BLaER1 (cell line): ENCODE results near the gene EXOSC5.
"Not testable (repeated sequence)": the region's sequence is repeated elsewhere in the genome, so short reads cannot be mapped to it uniquely, and the experiment has no call there.

Source experiments
- H3K27ac ChIP-seq: shearing (Covaris generic); formaldehyde crosslinking; 2 replicates; pipeline ENCODE4 v1.8.1; 2022
- H3K27me3 ChIP-seq: shearing (Covaris generic); formaldehyde crosslinking; 2 replicates; pipeline ENCODE4 v1.8.1; 2022
- H3K36me3 ChIP-seq: shearing (Covaris generic); formaldehyde crosslinking; 2 replicates; pipeline ENCODE4 v1.8.1; 2022
- H3K4me1 ChIP-seq: shearing (Covaris generic); formaldehyde crosslinking; 2 replicates; pipeline ENCODE4 v1.8.1; 2022
- H3K4me2 ChIP-seq: shearing (Covaris generic); formaldehyde crosslinking; 2 replicates; pipeline ENCODE4 v1.8.1; 2022
- H3K4me3 ChIP-seq: shearing (Covaris generic); formaldehyde crosslinking; 2 replicates; pipeline ENCODE4 v1.8.1; 2022
- H3K9ac ChIP-seq: shearing (Covaris generic); formaldehyde crosslinking; 2 replicates; pipeline ENCODE4 v1.8.1; 2022
- H3K9me3 ChIP-seq: shearing (Covaris generic); formaldehyde crosslinking; 2 replicates; pipeline ENCODE4 v1.8.1; 2022
- H4K20me1 ChIP-seq: shearing (Covaris generic); formaldehyde crosslinking; 2 replicates; pipeline ENCODE4 v1.8.1; 2022
- Cebpa-rat ChIP-seq: shearing (Covaris generic); IDR thresholded peaks from 2 replicates; pipeline ENCODE4 v1.8.1; 2022

EXOSC5 gene

DNA sequence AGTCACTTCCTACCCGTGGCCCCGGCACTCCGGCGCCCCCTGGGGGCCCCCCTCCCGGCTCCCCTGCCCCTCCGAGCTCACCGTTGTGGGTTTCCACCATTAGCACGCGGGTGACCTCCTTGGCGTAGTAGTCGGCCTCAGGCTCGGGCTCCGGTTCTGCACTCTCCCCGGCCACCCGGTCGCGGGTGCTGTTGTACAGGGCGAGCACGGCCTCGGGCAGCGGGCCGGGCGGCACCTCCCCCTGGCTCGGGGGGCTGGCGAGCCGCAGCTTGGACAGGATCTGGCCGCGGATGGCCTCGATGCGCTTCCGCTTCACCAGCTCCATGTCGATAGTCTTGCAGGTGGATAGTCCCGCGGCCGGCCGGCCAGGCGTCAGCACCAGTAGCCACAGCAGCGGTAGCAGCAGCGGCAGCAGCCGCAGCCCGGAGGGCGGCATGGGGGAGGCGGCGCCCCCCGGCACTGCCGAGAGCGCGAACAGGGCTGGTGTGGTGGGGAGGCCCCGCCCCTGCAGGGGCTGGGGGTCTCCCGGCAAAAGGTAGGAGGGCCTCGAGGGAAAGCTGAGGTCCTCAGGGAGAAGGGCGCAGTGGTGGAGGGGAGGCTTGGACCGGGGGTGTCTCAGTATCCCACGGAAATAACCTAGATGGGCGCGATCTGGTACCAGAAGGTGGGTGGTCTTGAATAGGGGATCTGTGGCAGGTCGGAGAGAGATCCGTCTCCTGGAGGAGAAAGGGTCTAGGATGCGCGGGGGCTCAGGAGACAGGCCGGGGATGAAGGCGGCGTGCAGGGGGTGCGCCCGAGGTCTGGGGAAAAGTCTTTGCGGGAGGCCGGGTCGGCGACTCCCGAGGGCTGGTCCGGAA is 44.3 kb downstream of the EXOSC5 start:
- H4K20me1 ChIP-seq = peaks cover 51% of the 10 kb centered on the region
- peak overlapping the region; percentile 85 for H3K27ac ChIP-seq
- peak overlapping the region; percentile 84 for H3K9ac ChIP-seq
- peak overlapping the region; percentile 81 for H3K4me3 ChIP-seq
- peaks cover 68% of the 10 kb centered on the region for H3K4me1 ChIP-seq
- peaks cover 5% of the 10 kb centered on the region for H3K36me3 ChIP-seq
- H3K27me3 ChIP-seq = no peaks in the 10 kb centered on the region
- peak overlapping the region; percentile 98 for H3K4me2 ChIP-seq
- no peak for TF ChIP-seq Cebpa-rat
- no peaks in the 10 kb centered on the region for H3K9me3 ChIP-seq

DNA sequence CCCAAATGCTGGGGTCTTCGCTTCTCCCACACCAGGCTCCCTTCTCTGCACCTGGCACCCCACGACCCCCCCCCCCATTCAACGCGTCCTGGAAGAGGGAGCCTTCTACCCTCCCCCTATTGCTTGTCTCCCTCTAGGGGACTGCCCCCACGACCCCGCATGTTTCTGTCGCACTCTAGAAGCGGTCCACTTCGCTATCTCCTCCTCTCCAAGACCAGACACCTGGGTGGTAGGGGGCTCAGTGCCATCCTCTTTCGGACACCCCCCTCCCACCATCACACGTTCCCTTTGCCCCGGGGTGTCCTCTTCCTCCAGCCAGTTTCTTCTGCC is 44.9 kb downstream of the EXOSC5 start:
- H3K9ac ChIP-seq = peak overlapping the region; percentile 84
- H3K4me2 ChIP-seq = peak overlapping the region; percentile 98
- peak overlapping the region; percentile 81 for H3K4me3 ChIP-seq
- peaks cover 11% of the 10 kb centered on the region for H3K36me3 ChIP-seq
- H4K20me1 ChIP-seq = peaks cover 51% of the 10 kb centered on the region
- no peaks in the 10 kb centered on the region for H3K9me3 ChIP-seq
- peaks cover 67% of the 10 kb centered on the region for H3K4me1 ChIP-seq
- no peak for TF ChIP-seq Cebpa-rat
- no peaks in the 10 kb centered on the region for H3K27me3 ChIP-seq
- peak overlapping the region; percentile 85 for H3K27ac ChIP-seq

DNA sequence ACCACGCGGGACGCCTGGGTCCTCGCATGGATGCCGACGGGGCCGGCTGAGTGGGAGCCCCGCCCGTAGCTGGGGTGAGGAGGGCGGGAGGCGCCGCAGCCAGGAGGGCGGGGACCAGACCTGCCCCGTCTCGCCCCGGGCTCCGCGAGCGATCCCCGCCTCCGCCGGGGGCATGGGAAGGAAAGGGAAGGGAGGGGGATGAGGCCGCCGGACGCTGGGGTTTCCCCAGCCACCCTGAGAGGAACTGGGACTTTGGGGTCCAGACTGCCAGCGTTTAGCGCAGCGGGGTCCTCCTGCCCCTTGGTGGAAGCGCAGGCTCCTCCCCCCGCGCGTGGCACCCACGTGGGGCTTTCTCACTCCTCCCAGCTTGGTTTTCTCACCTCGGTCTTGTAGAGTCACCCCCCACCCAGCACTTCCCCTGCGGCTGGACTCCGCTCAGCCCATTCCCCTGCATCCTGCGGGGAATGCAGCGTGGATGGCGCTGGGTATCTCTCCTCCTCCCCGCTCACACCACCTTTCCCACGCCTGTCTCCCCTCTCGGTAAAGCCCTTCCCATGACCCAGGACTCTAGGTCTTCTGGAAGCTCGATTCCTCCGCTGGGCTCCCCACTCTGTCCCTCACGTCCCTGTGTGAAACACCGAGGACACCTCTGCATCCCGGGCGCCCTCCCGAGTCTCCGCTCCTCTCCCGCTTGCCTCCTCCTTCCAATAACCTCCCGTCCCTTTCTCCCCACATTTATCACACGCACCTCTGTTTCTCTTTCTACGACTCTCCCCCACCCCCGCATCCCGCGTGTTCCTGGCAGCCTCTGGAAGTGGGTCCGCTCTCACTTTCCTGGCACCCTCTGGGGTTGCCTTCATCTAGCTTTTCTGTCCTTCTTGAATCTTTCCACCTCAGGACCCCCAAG is 45.6 kb downstream of the EXOSC5 start:
- H4K20me1 ChIP-seq = peaks cover 51% of the 10 kb centered on the region
- no peak for TF ChIP-seq Cebpa-rat
- H3K27me3 ChIP-seq = no peaks in the 10 kb centered on the region
- H3K4me3 ChIP-seq = peak overlapping the region; percentile 81
- peaks cover 67% of the 10 kb centered on the region for H3K4me1 ChIP-seq
- H3K36me3 ChIP-seq = peaks cover 18% of the 10 kb centered on the region
- peak overlapping the region; percentile 98 for H3K4me2 ChIP-seq
- H3K9me3 ChIP-seq = no peaks in the 10 kb centered on the region
- H3K9ac ChIP-seq = peak overlapping the region; percentile 84
- H3K27ac ChIP-seq = peak overlapping the region; percentile 85

DNA sequence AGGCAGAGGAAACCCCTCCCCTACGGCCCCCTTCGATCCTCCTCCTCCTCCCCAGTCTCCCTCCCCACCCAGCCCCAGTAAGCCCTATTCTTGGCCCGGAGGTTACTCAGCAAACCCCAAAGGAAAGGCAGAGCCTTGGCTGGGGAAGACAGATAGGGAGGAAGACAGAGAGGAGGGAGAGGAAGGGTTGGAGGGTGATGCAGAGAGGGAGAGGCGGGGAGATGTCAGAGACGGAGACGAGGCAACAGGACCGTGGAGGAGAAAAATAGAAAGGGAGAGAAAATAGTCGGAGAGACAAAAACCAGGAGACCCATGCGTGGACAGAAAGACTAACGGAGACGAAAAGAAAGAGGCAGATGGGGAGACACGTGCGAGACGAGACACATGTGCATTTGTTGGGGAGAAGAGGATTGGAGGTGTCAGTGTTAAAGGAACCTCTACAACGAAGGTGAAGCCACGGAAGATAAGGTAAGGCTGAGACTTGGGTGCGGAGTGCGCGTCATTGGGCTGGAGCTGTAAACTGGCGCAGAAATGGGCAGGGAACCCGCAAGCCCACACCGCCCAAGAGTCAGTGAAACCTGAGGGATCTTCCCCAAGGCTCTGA is 46.3 kb downstream of the EXOSC5 start:
- no peak for TF ChIP-seq Cebpa-rat
- peaks cover 25% of the 10 kb centered on the region for H3K36me3 ChIP-seq
- H3K4me3 ChIP-seq = peak overlapping the region; percentile 81
- H4K20me1 ChIP-seq = peaks cover 51% of the 10 kb centered on the region
- H3K27me3 ChIP-seq = no peaks in the 10 kb centered on the region
- peak overlapping the region; percentile 98 for H3K4me2 ChIP-seq
- no peaks in the 10 kb centered on the region for H3K9me3 ChIP-seq
- H3K4me1 ChIP-seq = peaks cover 69% of the 10 kb centered on the region
- peak overlapping the region; percentile 85 for H3K27ac ChIP-seq
- peak overlapping the region; percentile 84 for H3K9ac ChIP-seq

DNA sequence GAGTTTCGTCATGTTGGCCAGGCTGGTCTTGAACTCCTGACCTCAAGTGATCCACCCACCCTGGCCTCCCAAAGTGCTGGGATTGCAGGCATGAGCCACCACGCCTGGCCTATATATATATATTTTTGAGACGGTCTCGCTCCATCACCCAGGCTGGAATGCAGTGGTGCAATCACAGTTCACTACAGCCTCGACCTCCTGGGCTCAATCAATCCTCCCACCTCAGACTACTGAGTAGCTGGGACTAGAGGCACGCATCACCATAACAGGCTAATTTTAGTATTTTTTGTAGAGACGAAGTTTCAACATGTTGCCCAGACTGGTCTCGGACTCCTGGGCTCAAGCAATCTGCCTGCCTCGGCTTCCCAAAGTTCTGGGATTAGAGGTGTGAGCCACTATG is 50.2 kb downstream of the EXOSC5 start:
- not testable (repeated sequence) for H3K9ac ChIP-seq, H3K27me3 ChIP-seq, H3K9me3 ChIP-seq, H3K27ac ChIP-seq, H3K4me3 ChIP-seq
- Histone ChIP-seq H3K4me1 (peaks cover 80% of the 10 kb centered on the region), H4K20me1 (peaks cover 39% of the 10 kb centered on the region), H3K36me3 (peaks cover 59% of the 10 kb centered on the region), H3K4me2 (peak overlapping the region; percentile 40; the same call in 1 of the 2 replicates)

DNA sequence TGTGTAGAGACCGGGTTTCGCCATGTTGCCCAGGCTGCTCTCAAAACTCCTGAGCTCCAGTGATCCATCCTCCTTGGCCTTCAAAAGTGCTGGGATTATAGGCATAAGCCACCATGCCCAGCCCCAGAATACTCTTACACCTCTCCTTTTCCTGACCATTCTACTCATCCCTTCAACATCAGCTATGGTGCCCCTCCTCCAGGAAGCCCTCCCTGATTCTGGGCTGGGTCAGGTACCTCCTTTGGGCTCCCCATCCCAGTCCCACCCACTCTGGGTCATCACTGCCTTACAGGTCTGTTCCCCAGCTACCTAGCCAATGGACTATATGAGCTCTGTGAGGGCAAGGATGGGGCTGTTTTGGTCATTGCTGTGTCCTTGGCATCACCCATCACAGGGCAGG is 53.0 kb downstream of the EXOSC5 start:
- Histone ChIP-seq H3K9ac (no peak overlapping the region), H3K4me2 (no peak overlapping the region), H3K27me3 (no peaks in the 10 kb centered on the region), H3K27ac (no peak overlapping the region), H3K4me3 (no peak overlapping the region), H3K9me3 (no peaks in the 10 kb centered on the region), H3K36me3 (peaks cover 86% of the 10 kb centered on the region), H3K4me1 (peaks cover 74% of the 10 kb centered on the region), H4K20me1 (peaks cover 17% of the 10 kb centered on the region)
- no peak for TF ChIP-seq Cebpa-rat

DNA sequence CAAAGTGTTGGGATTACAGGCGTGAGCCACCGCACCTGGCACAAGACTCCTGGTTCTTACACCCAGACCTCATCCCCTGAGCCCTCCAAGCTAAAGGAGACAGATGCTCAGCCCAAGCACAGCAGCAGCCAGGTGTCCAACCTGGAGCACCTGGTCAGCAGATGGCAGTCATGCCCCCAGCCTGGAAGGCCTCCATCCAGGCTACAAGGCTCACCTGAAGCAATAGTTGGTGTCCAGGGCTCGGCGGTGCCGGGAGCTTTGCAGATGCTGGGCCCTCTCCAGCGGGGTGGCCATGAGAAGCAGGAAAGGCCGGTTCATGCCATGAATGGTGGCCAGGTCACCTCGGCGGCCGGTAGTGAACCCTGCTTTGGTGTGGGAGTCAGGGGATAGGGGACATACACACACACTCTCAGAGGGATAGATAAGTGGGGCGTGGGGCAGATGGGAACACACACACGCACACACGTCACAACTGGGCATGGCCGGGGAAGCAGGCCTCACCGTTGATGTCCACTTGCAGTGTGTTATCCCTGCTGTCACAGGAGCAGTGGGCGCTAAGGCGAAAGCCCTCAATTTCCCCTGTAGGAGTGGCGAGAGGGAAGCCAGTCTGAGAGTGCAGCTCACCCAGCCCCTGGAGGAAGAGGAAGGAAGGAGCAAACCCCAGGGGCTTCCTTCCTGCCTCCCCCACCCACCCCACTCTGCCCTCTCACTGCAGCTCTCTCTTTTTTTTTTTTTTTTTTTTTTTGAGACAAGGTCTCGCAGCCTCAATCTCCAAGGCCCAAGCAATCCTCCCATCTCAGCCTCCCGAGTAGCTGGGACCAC is 55.3 kb downstream of the EXOSC5 start:
- no peak overlapping the region for H3K4me3 ChIP-seq

DNA sequence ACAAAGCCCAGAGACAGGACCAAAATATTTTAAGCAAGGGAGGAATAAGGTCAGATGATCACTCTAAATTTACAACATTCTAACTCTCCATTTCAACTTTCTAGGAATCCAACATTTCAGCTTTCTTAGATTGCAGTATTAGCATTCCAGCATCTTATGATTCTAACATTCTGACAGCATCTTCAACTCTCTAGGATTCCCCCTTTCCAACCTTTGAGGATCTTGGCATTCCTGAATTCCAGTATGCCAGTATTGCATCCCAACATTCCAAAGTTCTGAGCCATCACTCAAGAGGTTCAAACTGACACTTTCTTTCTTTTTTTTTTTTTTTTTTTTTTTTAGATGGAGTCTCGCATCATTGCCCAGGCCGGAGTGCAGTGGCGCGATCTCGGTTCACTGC is 57.2 kb downstream of the EXOSC5 start:
- Histone ChIP-seq H3K4me3 (no peak overlapping the region), H3K9ac (no peak overlapping the region), H3K9me3 (no peaks in the 10 kb centered on the region), H3K4me1 (peaks cover 49% of the 10 kb centered on the region), H3K27ac (no peak overlapping the region), H3K36me3 (peaks cover 94% of the 10 kb centered on the region), H3K4me2 (no peak overlapping the region), H4K20me1 (peaks cover 13% of the 10 kb centered on the region; the same call in 1 of the 2 replicates), H3K27me3 (no peaks in the 10 kb centered on the region)
- TF ChIP-seq Cebpa-rat = no peak

More for the DNA sequence above, 55.3 kb downstream of the EXOSC5 start:
- H3K4me1 ChIP-seq = peaks cover 53% of the 10 kb centered on the region
- H3K9me3 ChIP-seq = no peaks in the 10 kb centered on the region
- H3K27ac ChIP-seq = peak overlapping the region; percentile 50
- TF ChIP-seq Cebpa-rat = no peak
- no peaks in the 10 kb centered on the region for H3K27me3 ChIP-seq
- H3K36me3 ChIP-seq = peaks cover 94% of the 10 kb centered on the region
- peak overlapping the region; percentile 76 for H3K4me2 ChIP-seq
- peaks cover 6% of the 10 kb centered on the region; the same call in 1 of the 2 replicates for H4K20me1 ChIP-seq
- H3K9ac ChIP-seq = peak overlapping the region; percentile 46; the same call in 1 of the 2 replicates
